Mucosa of rectum (tissue), 2 donors: ENCODE measurements around the gene DIS3L2.

Experiments
- H3K27ac ChIP-seq, 2 donors: one replicate each; pipeline ENCODE4 v1.7.0; 2013; ENCODE audit warnings: inconsistent platforms in 2 of 2, low read depth in 2 of 2, low read length in 2 of 2
- H3K27me3 ChIP-seq, 2 donors: one replicate each; pipeline ENCODE4 v1.7.0; 2013; ENCODE audit warnings: low read length in 2 of 2; ENCODE audit not compliant: control insufficient read depth in 2 of 2, insufficient read depth in 2 of 2
- H3K36me3 ChIP-seq, 2 donors: one replicate each; pipeline ENCODE4 v1.7.0; 2013; ENCODE audit warnings: low read length in 2 of 2; ENCODE audit not compliant: control insufficient read depth in 2 of 2, insufficient read depth in 2 of 2
- H3K4me1 ChIP-seq, 2 donors: one replicate each; pipeline ENCODE4 v1.7.0; 2013; ENCODE audit warnings: low read length in 2 of 2, mild to moderate bottlenecking in 1 of 2; ENCODE audit not compliant: control insufficient read depth in 2 of 2, insufficient read depth in 2 of 2
- H3K4me3 ChIP-seq, 2 donors: one replicate each; pipeline ENCODE4 v1.7.0; 2013; ENCODE audit warnings: low read length in 2 of 2
- H3K9ac ChIP-seq, 2 donors: one replicate each; pipeline ENCODE4 v1.7.0; 2013; ENCODE audit warnings: low read length in 2 of 2, low read depth in 1 of 2, mild to moderate bottlenecking in 1 of 2
- H3K9me3 ChIP-seq, 2 donors: one replicate each; pipeline ENCODE4 v1.7.0; 2013; ENCODE audit warnings: low read length in 2 of 2; ENCODE audit not compliant: control insufficient read depth in 2 of 2
- donor health status: healthy.
- donor health status: Normal muscosa, but diverticular disease.

DIS3L2 gene

GRCh38 chr2:232076272-232076671 is 114.8 kb downstream of the DIS3L2 start:
- Histone ChIP-seq H3K4me1 (no peaks in the 10 kb centered on the region), H3K36me3 (no peaks in the 10 kb centered on the region), H3K9ac (no peak overlapping the region)

DNA sequence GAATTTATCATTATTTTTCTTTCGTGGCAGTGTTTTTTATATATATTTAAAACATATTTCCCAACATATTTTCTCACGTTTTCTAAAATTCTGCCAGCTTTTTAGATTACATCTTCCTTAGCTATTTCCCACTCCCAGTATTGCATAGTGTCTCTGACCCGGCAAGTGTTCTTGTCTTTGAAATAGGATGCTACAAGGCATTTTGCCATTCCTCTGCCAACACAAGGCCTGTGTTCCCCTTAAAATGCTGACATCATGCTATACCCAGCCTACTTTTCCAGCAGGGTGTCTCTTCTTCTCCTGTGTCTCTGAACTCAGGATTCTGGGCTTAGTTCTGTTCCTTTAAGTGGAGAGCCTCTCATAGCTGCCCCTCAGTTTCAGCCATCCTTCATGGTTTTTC is 115.2 kb downstream of the DIS3L2 start:
- H3K9me3 ChIP-seq = no peaks in the 10 kb centered on the region
- no peaks in the 10 kb centered on the region for H3K36me3 ChIP-seq
- H3K4me1 ChIP-seq = no peaks in the 10 kb centered on the region
- H3K9ac ChIP-seq = no peak overlapping the region
- H3K4me3 ChIP-seq = no peak overlapping the region
- H3K27me3 ChIP-seq = no peaks in the 10 kb centered on the region
- no peak overlapping the region for H3K27ac ChIP-seq

More at GRCh38 chr2:232076272-232076671, 114.8 kb downstream of the DIS3L2 start:
- Histone ChIP-seq H3K27ac (no peak overlapping the region), H3K9me3 (no peaks in the 10 kb centered on the region), H3K4me3 (no peak overlapping the region), H3K27me3 (no peaks in the 10 kb centered on the region)

DNA sequence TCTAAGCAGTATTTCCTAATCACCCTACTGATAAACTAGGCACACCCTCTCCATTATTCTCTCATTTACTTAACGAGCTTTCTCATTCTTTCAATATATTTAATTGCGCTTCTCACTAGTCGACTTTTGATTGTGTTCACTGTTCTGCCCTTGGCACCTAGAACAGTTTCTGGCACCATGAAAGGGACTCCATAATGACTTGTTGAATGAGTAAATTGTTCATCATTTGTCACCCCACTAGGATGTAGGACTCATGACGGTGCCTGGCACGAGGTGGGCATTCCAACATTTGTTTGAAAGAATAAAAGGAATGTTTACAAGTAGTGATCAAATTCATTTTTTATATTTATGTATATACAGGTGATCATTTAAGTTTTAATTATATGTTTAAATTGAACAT is 123.7 kb downstream of the DIS3L2 start:
- Histone ChIP-seq H3K9me3 (no peaks in the 10 kb centered on the region), H3K27me3 (no peaks in the 10 kb centered on the region), H3K9ac (no peak overlapping the region), H3K4me3 (no peak overlapping the region), H3K27ac (no peak overlapping the region), H3K4me1 (no peaks in the 10 kb centered on the region), H3K36me3 (peaks cover 0 to 8% of the 10 kb centered on the region in 2 donors)

DNA sequence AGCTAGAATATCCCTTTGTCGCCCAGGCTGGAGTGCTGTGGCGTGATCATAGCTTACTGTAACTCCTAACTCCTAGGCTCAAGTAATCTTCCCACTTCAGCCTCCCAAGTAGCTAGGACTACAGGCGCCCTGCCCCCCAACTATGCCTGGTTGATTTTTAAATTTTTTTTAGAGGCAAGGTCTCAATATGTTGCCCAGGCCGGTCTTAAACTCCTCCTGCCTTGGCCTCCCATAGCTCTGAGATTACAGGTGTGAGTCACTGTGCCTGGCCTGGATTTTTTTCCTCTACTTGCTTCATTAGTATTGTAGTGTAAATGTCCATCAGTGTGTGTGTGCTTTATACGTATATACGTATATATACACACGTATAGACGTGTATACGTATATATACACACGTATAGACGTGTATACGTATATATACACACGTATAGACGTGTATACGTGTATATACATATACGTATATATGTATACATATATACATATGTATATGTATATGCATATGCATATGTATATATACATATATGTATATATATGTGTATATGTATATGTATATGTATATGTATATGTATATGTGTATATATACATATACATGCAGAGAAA is 124.4 kb downstream of the DIS3L2 start:
- Histone ChIP-seq H3K27me3 (no peaks in the 10 kb centered on the region), H3K4me3 (no peak overlapping the region), H3K4me1 (no peaks in the 10 kb centered on the region), H3K27ac (no peak overlapping the region), H3K9ac (no peak overlapping the region), H3K36me3 (peaks cover 0 to 8% of the 10 kb centered on the region in 2 donors), H3K9me3 (no peaks in the 10 kb centered on the region)

DNA sequence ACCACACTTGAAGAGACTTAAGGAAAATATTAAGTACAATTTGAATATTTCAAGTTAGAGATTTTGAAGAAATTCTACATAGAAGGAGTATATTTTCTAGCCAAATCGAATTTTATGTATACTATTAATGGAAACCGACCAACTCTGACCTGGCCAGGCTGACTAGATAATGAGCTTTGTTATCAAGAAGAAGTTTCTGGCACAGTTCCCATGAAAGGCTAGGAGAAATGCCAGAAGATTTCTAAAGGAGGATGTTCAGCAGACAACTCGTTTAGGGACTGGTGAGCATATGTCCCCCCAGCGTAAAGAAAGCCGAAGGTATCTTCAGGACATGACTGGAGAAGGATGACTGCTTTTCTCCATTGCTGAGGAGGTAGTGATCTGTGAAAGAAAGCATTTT is 127.3 kb downstream of the DIS3L2 start:
- Histone ChIP-seq H3K4me3 (no peak overlapping the region), H3K9ac (no peak overlapping the region), H3K27ac (no peak overlapping the region), H3K27me3 (no peaks in the 10 kb centered on the region), H3K36me3 (peaks cover 0 to 8% of the 10 kb centered on the region in 2 donors), H3K9me3 (no peaks in the 10 kb centered on the region), H3K4me1 (no peaks in the 10 kb centered on the region)

- Histone ChIP-seq H3K27ac (no peak overlapping the region), H3K9me3 (no peaks in the 10 kb centered on the region), H3K9ac (no peak overlapping the region), H3K4me1 (no peaks in the 10 kb centered on the region), H3K27me3 (no peaks in the 10 kb centered on the region), H3K4me3 (no peak overlapping the region), H3K36me3 (peaks cover 0 to 15% of the 10 kb centered on the region in 2 donors)
These were observed 132.7 kb downstream of the DIS3L2 start for GRCh38 chr2:232094201-232094600.

DNA sequence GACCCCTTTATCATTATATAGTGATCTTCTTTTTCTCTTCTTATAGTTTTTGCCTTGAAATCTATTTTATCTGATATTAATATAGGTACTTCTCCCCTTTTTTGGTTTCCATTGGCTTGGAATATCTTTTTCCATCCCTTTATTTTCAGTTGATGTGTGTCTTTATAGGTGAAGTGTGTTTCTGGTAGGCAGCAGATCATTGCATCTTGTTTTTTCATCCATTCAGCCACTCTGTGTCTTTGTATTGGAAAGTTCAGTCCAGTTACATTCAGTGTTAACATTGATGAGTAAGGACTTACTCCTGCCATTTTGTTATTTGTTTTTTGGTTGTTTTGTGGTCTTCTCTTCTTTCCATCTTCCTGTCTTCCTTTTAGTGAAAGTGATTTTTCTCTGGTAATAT is 133.4 kb downstream of the DIS3L2 start:
- Histone ChIP-seq H3K4me3 (no peak overlapping the region), H3K4me1 (no peaks in the 10 kb centered on the region), H3K9ac (no peak overlapping the region), H3K27me3 (no peaks in the 10 kb centered on the region), H3K27ac (no peak overlapping the region), H3K36me3 (peaks cover 0 to 11% of the 10 kb centered on the region in 2 donors), H3K9me3 (no peaks in the 10 kb centered on the region)

GRCh38 chr2:232097260-232097659 is 135.7 kb downstream of the DIS3L2 start:
- Histone ChIP-seq H3K27ac (no peak overlapping the region), H3K9ac (no peak overlapping the region), H3K4me1 (no peaks in the 10 kb centered on the region), H3K36me3 (peaks cover 0 to 11% of the 10 kb centered on the region in 2 donors), H3K27me3 (no peaks in the 10 kb centered on the region), H3K4me3 (no peak overlapping the region), H3K9me3 (no peaks in the 10 kb centered on the region)

GRCh38 chr2:232097758-232098157 is 136.2 kb downstream of the DIS3L2 start:
- H3K27ac ChIP-seq = no peak overlapping the region
- no peaks in the 10 kb centered on the region for H3K9me3 ChIP-seq
- no peaks in the 10 kb centered on the region for H3K4me1 ChIP-seq
- H3K9ac ChIP-seq = no peak overlapping the region
- H3K36me3 ChIP-seq = peaks cover 0 to 11% of the 10 kb centered on the region in 2 donors
- H3K27me3 ChIP-seq = no peaks in the 10 kb centered on the region
- H3K4me3 ChIP-seq = no peak overlapping the region

DNA sequence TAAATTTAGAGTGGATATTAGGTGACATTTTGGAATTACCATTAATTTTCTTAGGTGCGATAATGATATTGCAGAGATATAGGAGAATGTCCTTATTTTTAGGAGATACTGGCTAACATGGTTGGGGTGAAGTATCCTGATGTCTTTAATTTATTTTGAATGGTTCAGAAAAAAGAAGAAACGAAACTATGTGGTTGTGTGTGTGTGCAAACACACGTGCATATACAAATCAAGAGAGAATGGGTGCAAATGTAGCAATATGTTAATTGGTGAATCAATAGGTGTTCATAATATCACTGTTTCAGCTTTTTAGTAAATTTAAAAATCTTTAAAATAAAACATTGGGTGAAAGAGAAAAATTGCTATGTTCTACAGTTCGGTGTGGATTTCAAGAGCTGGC is 140.9 kb downstream of the DIS3L2 start:
- H3K4me3 ChIP-seq = no peak overlapping the region
- no peaks in the 10 kb centered on the region for H3K27me3 ChIP-seq
- H3K4me1 ChIP-seq = no peaks in the 10 kb centered on the region
- H3K9me3 ChIP-seq = no peaks in the 10 kb centered on the region
- H3K9ac ChIP-seq = no peak overlapping the region
- no peak overlapping the region for H3K27ac ChIP-seq
- peaks cover 0 to 5% of the 10 kb centered on the region in 2 donors for H3K36me3 ChIP-seq
